Psoas muscle (tissue), 8 donors: ENCODE results near the gene GPR107. TPM values are rescaled to one million over a fixed set of nuclear protein-coding genes. Genes with fewer than 3 reads are reported as not detected.

Experiments used
- ATAC-seq, 4 donors: fragments of 200-7000 bp; cut with Tn5 transposase; one replicate each; pipeline ENCODE4 v1.9.1; 2020; ENCODE audit warnings: moderate library complexity in 3 of 4, mild to moderate bottlenecking in 2 of 4
- DNase-seq, 2 donors: peaks; one replicate each; pipeline ENCODE4 v3.0.0-alpha.2; 2020
- H3K27ac ChIP-seq: fragments of 200-600 bp; one replicate; pipeline ENCODE4 v1.8.0; 2022
- H3K27me3 ChIP-seq, 3 donors: fragments of 200-600 bp in 1 of 3; one replicate each; pipeline versions ENCODE4 v1.6.1 to v1.8.0; 2013 to 2022; ENCODE audit warnings: low read length in 2 of 3, mild to moderate bottlenecking in 2 of 3, moderate library complexity in 1 of 3; ENCODE audit not compliant: insufficient read depth in 3 of 3
- H3K36me3 ChIP-seq, 2 donors: fragments of 200-600 bp in 1 of 2; one replicate each; pipeline versions ENCODE4 v1.6.1 to v1.8.0; 2013 to 2022; ENCODE audit warnings: low read depth in 1 of 2, mild to moderate bottlenecking in 1 of 2, moderate library complexity in 1 of 2; ENCODE audit not compliant: insufficient read depth in 1 of 2
- H3K4me1 ChIP-seq: fragments of 200-600 bp; one replicate; pipeline ENCODE4 v1.8.0; 2022
- H3K4me3 ChIP-seq: fragments of 200-600 bp; one replicate; pipeline ENCODE4 v1.8.0; 2022; ENCODE audit warnings: mild to moderate bottlenecking
- H3K9me3 ChIP-seq: fragments of 200-600 bp; one replicate; pipeline ENCODE4 v1.8.0; 2022
- WGBS, 3 donors: extraction: QIAGEN DNeasy Blood & Tissue Kit; methylation state at CpG; one replicate each; pipeline versions ENCODE4 v1.1.6 to v1.1.7; 2013; 5-methylcytosine and 5-hydroxymethylcytosine counted together
- intact Hi-C, 2 donors: fragments of 100-400 bp; cut with DNase I; formaldehyde crosslinking; loops; one replicate each; pipeline versions ENCODE4 v1.11.0 to v1.14.2; 2022
- polyA plus RNA-seq, 3 donors: library from polyadenylated mRNA; stranded (reverse); fragments of 200-250 nt; gene quantifications; one replicate each; pipeline ENCODE4 v1.2.3, GENCODE V29; 2013
- total RNA-seq, 4 donors: library from RNA; stranded (reverse); fragmentation: NEBNext Ultra II Directional in 2 of 4; extraction: Animal tissue kit (Norgen Biotek cat#: 25700) in 2 of 4; gene quantifications; one replicate each; pipeline versions ENCODE4 v1.2.1 to v1.2.4, GENCODE V29; 2021 to 2023
- TF ChIP-seq, protein P1 (sequence below): fragments of 200-600 bp; IDR thresholded peaks from one replicate; pipeline ENCODE4 v1.8.0; 2022; ENCODE audit warnings: antibody characterized with exemption
- donor health status: healthy with polysubstance abuse.
- donor health status: DM: no; HTN: no; CAD: no; lungs with moderate emphysema.
- donor health status: Bipolar disorder and iron deficiency.
- donor health status: healthy.
- donor health status: DM: yes; HTN: yes; CAD: no.
- donor health status: DM: no; HTN: no; CAD: no.
- donor health status: DM: no; HTN: no; CAD: no.
- donor health status: DM: yes; HTN: yes; CAD: no.

GPR107 gene
- total and polyA plus RNA-seq, 7 donors, result 8.9 to 28.1 (median 19.9) TPM

DNA sequence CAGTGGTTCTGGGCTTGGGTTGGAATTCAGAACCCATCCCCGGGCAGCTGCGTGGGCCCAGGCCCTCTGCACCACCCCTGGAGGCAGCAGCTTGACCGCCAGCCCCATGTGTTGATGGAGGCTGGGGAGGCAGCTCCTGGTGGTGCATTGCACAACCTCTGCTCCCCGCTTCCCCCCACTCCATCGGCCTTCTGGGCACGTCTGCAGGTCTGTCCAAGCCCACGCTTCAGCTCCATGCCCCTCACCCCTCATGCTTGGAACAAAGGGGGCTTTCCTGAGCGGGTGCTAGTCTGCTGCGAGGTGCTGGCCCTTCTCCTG is 119.9 kb downstream of the GPR107 start:
- intact Hi-C loops, result no loop called here
- Histone ChIP-seq H3K9me3 (no peaks in the 10 kb centered on the region), H3K27me3 (peaks cover 0 to 14% (median 12%) of the 10 kb centered on the region in 3 donors), H3K27ac (no peak overlapping the region), H3K4me1 (peaks cover 5% of the 10 kb centered on the region), H3K36me3 (no peaks in the 10 kb centered on the region), H3K4me3 (peak overlapping the region; percentile 64)
- ATAC-seq (no peak), DNase-seq (no peak)
- TF ChIP-seq, protein P1, sequence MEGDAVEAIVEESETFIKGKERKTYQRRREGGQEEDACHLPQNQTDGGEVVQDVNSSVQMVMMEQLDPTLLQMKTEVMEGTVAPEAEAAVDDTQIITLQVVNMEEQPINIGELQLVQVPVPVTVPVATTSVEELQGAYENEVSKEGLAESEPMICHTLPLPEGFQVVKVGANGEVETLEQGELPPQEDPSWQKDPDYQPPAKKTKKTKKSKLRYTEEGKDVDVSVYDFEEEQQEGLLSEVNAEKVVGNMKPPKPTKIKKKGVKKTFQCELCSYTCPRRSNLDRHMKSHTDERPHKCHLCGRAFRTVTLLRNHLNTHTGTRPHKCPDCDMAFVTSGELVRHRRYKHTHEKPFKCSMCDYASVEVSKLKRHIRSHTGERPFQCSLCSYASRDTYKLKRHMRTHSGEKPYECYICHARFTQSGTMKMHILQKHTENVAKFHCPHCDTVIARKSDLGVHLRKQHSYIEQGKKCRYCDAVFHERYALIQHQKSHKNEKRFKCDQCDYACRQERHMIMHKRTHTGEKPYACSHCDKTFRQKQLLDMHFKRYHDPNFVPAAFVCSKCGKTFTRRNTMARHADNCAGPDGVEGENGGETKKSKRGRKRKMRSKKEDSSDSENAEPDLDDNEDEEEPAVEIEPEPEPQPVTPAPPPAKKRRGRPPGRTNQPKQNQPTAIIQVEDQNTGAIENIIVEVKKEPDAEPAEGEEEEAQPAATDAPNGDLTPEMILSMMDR, result no peak
- WGBS, 3 donors, result 69 to 83% (median 70%) methylated on average over 9 of the region's 9 CpGs

DNA sequence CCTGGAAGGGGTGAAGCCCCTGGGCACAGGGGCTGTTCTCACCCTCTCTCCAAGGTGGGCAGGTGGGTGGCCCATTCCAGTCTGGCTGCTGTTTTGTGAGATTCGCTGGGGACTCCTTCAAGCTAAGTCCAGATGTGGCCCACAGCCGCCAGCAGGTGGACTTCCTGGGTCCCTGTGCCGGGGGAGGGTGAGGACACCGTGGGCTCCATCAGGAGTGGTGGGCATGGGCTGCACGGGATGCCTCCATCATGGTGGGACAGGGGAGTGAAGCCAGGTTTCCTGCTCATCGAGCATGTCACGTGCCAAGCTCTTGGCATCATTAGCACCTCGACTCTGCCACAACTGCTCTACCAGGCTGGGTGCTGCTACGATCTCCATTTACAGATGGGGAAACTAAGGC is 120.3 kb downstream of the GPR107 start:
- TF ChIP-seq, protein P1, result no peak
- H3K9me3 ChIP-seq, result no peaks in the 10 kb centered on the region
- 85 to 91% (median 86%) methylated on average over 9 of the region's 9 CpGs for WGBS, 3 donors
- intact Hi-C loops, result no loop called here
- H3K27me3 ChIP-seq, result peaks cover 0 to 14% (median 12%) of the 10 kb centered on the region in 3 donors
- no peak overlapping the region for H3K4me3 ChIP-seq
- no peaks in the 10 kb centered on the region for H3K36me3 ChIP-seq
- H3K27ac ChIP-seq, result no peak overlapping the region
- no peak for ATAC-seq
- peaks cover 5% of the 10 kb centered on the region for H3K4me1 ChIP-seq
- no peak for DNase-seq

DNA sequence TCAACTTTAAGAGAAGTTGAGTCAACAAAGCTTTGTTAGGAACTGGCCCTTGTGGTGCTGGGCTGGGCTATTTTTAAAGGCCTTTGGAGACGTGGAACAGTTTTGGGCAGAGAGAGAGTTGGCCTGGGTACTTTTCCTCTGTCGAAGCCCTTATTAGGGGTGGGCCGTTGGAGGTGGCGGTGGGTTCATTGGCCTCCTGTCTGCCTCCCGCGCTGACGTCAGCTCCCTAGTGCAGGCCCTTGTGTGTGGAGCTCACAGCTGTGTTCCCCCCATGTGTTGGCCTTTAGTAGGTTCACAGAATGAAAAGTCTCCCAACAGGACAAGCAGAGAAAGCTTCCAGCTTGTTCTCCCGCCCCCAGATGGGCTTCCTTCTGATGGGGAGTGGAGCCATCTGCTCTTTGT is 121.2 kb downstream of the GPR107 start:
- Histone ChIP-seq H3K9me3 (no peaks in the 10 kb centered on the region), H3K36me3 (no peaks in the 10 kb centered on the region), H3K27me3 (peaks cover 0 to 14% (median 12%) of the 10 kb centered on the region in 3 donors), H3K4me3 (no peak overlapping the region), H3K27ac (no peak overlapping the region), H3K4me1 (peaks cover 5% of the 10 kb centered on the region)
- 67 to 73% (median 72%) methylated on average over 8 of the region's 8 CpGs for WGBS, 3 donors
- intact Hi-C loops, result no loop called here
- DNase-seq (no peak), ATAC-seq (no peak)
- TF ChIP-seq, protein P1, result no peak

DNA sequence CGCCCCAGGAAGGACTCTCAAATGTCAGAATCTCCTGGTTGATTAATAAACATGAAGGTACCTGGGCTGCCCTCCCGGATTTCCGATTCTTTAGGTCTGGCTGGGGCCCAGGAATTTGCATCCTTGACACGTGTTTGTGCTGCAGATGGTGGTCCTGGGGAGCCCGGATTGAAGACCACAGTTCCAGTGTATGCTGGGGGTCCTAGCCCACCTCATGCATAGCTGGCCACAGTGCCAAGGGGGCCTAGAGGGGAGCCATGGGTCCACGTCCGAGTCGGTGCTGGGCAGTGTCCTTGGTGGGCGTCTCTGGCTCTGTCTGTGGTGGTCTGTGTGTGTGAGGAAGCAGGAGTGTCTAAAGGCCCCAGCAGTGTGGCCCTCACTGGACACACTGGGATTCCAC is 121.6 kb downstream of the GPR107 start:
- WGBS, 3 donors, result 85 to 91% (median 88%) methylated on average over 9 of the region's 9 CpGs
- peaks cover 5% of the 10 kb centered on the region for H3K4me1 ChIP-seq

DNA sequence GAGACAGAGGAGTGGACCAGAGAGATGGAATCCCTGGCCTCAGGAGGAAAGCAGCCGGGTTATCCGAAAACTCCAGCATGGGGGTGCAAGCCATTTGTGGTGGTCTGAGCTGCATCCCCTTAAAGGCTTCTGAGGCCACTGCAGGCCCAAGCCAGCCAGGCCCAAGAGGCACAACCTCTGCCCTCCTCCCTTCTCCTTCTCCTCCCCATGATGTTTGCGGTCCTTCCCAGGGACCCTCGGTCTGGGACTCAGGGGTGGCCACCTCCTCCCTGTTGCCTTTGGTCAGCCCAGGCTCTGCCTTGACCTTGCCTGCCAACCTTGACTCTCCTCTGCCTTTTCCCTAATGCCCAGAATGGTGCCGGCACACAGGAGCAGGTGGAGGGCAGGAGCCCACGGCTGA is 123.1 kb downstream of the GPR107 start:
- H3K4me1 ChIP-seq, result peaks cover 5% of the 10 kb centered on the region
- no peak for ATAC-seq

More for the DNA sequence above, 121.6 kb downstream of the GPR107 start:
- Histone ChIP-seq H3K27me3 (peaks cover 0 to 14% (median 12%) of the 10 kb centered on the region in 3 donors), H3K36me3 (no peaks in the 10 kb centered on the region), H3K27ac (no peak overlapping the region), H3K4me3 (no peak overlapping the region), H3K9me3 (no peaks in the 10 kb centered on the region)
- intact Hi-C loops, result no loop called here
- no peak for ATAC-seq
- DNase-seq, result no peak
- TF ChIP-seq, protein P1, result no peak

More for the DNA sequence above, 123.1 kb downstream of the GPR107 start:
- TF ChIP-seq, protein P1, result no peak
- no peaks in the 10 kb centered on the region for H3K9me3 ChIP-seq
- H3K27ac ChIP-seq, result no peak overlapping the region
- H3K27me3 ChIP-seq, result peaks cover 0 to 14% (median 12%) of the 10 kb centered on the region in 3 donors
- H3K36me3 ChIP-seq, result no peaks in the 10 kb centered on the region
- DNase-seq, result no peak
- 92 to 94% (median 94%) methylated on average over 6 of the region's 6 CpGs for WGBS, 3 donors
- intact Hi-C loops, result no loop called here
- no peak overlapping the region for H3K4me3 ChIP-seq
